ENCODE data around the gene PTPRN2.

PTPRN2 gene

DNA sequence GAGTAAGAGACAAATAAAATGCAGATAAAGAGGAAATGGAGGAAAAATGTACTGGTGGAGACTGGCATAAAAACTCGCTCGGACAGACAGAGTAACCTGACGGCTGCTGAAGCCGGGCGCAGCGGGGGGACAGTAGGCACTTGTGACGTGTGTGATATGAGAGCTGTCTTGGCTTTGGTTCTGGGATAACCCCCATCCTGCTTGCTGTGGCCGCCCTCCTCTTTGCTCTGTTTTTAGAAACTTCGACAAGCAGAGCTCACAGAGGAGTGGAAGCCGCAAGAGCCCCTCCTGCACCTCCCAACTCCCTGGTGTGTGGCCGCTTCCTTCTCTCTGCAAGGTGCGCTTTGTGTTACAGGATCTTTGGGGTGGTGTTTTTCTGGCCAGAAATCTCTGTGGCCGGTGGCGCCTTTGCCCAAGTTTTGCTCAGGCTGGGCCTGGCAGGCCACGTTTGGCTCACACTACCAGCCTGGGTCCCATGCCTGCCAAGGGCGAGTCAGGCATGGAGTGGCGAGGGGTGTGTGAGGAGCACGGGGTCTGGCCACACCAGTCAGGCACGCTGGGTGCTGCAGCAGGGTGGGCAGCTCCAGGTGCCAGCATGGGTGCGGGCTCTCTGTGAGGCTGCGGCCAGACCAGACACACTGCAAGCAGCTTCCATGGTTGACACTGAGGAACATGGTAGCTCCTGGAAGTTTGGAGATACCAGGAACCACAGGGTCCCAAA, 982.8 kb downstream of the PTPRN2 start:
- TF ChIP-seq, protein P1, sequence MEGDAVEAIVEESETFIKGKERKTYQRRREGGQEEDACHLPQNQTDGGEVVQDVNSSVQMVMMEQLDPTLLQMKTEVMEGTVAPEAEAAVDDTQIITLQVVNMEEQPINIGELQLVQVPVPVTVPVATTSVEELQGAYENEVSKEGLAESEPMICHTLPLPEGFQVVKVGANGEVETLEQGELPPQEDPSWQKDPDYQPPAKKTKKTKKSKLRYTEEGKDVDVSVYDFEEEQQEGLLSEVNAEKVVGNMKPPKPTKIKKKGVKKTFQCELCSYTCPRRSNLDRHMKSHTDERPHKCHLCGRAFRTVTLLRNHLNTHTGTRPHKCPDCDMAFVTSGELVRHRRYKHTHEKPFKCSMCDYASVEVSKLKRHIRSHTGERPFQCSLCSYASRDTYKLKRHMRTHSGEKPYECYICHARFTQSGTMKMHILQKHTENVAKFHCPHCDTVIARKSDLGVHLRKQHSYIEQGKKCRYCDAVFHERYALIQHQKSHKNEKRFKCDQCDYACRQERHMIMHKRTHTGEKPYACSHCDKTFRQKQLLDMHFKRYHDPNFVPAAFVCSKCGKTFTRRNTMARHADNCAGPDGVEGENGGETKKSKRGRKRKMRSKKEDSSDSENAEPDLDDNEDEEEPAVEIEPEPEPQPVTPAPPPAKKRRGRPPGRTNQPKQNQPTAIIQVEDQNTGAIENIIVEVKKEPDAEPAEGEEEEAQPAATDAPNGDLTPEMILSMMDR (IDR thresholded peaks at IDR 0.05; ENCODE audit: low read depth, low read length, missing control alignments), result no peak
- H3K4me3 ChIP-seq (ENCODE audit: low read depth, low read length), result no peak overlapping the region
- DNase-seq (ENCODE audit: low read depth), result no peak

DNA sequence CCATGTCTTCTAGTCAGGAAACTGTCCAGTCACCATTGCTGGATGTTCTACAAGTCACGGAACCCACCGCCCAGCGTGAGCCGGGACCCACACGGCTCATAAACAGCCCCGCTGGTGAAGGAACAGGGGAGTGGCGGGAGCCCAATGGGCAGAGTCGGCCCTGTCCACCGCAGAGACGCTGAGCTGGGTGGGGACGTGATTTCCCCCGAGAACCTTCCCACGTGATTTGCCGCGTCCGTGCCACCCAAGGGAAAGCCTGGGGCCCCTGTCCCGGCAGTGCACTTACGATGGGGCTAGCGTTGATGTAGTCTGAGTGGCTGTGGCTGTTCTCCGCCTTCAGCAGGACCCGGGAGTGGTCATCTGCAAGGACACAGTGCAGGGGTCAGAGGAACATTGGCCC, 983.9 kb downstream of the PTPRN2 start:
- TF ChIP-seq, protein P1 (IDR thresholded peaks at IDR 0.05; ENCODE audit: low read depth, low read length, missing control alignments), result no peak
- H3K4me3 ChIP-seq (ENCODE audit: low read depth, low read length), result no peak overlapping the region
- no peak for DNase-seq (ENCODE audit: low read depth)

DNA sequence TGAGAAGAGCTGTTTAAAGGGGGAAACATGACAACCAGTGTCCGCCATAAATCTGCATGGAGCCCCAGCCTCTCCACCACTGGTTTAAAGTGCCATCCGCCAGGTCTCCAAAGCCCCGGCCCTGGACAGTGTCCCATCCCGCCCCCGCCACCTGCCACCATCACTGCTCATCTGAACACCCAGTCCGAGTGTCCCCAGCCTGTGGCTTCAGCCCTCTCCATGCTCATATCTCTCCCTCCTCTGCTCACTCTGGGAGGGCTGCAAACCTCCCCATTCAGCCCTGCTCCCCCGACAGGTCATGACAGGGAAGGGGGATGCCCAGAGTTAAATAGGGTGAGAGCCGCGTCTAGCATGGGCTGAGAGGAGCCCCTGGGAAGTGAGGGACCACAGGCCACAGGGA, 984.6 kb downstream of the PTPRN2 start:
- DNase-seq (ENCODE audit: low read depth), result no peak
- H3K4me3 ChIP-seq (ENCODE audit: low read depth, low read length), result no peak overlapping the region
- TF ChIP-seq, protein P1 (IDR thresholded peaks at IDR 0.05; ENCODE audit: low read depth, low read length, missing control alignments), result no peak

DNA sequence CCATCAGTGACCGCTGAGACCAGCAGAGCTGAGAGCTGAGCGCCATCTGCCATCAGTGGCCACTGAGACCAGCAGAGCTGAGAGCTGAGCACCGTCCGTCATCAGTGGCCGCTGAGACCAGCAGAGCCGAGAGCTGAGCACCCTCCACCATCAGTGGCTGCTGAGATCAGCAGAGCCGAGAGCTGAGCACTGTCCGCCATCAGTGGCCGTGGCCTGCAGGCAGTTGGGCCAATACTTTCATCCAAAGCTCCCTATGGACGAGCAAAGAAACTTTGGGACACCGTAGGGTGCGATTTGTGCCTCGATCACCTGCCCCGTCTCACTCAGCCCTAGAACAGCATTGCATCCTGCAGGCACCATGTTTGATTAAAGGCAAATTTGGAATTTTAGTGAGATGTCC, 985.0 kb downstream of the PTPRN2 start:
- DNase-seq (ENCODE audit: low read depth), result no peak
- TF ChIP-seq, protein P1 (IDR thresholded peaks at IDR 0.05; ENCODE audit: low read depth, low read length, missing control alignments), result no peak
- H3K4me3 ChIP-seq (ENCODE audit: low read depth, low read length), result no peak overlapping the region

DNA sequence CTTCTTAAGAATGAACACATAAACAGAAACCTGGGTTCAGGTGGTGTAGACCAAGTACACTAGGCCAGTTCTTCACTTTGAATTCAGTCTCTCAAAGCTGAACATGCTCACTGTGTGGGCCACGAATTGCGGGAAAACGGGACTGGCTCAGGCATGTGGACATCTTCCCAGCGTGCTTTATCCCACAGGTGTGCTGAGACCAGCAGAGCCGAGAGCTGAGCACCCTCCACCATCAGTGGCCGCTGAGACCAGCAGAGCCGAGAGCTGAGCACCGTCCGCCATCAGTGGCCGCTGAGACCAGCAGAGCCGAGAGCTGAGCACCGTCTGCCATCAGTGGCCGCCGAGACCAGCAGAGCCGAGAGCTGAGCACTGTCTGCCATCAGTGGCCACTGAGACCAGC, 985.5 kb downstream of the PTPRN2 start:
- no peak overlapping the region for H3K4me3 ChIP-seq (ENCODE audit: low read depth, low read length)
- DNase-seq (ENCODE audit: low read depth), result no peak
- TF ChIP-seq, protein P1 (IDR thresholded peaks at IDR 0.05; ENCODE audit: low read depth, low read length, missing control alignments), result no peak

DNA sequence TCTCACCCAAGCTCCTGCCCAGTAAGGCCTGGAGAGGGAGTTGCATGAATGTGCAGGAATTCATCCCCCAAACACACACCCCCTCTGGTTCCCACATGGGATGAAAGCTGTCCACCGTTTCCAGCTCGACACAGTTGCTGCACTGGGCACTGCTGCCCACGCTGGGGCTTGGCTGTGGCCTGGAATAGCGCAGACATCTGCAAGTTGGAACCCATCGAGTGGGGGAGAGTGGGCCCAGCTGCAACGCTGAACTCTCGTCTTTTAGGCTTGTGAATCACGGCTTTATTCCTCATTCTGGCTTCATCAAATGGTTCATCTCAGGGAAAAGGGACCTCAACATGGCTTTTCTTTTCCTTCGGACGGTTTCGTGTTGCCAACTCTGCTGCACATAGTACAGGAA, 986.1 kb downstream of the PTPRN2 start:
- no peak overlapping the region for H3K4me3 ChIP-seq (ENCODE audit: low read depth, low read length)
- DNase-seq (ENCODE audit: low read depth), result no peak
- TF ChIP-seq, protein P1 (IDR thresholded peaks at IDR 0.05; ENCODE audit: low read depth, low read length, missing control alignments), result no peak

DNA sequence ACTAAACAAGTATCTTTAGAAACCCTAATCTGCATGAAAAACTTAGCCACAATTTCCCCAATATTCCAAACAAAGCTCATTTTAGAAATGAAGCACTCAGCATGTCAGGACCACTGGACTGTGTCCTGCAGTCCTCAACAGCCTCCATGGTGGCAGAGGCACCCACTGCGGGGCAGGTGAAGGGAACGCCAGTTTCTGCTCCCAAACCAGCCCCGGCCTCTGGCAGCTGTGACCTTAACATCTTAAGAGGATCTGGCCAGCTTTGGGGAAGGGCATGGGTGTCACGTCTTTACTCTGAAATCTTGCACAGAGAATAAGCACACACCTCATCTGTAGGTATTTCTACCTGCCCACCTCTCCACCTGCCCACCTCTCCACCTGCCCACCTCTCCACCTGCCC, 988.1 kb downstream of the PTPRN2 start:
- no peak for DNase-seq (ENCODE audit: low read depth)

More for the DNA sequence above, 988.1 kb downstream of the PTPRN2 start:
- no peak overlapping the region for H3K4me3 ChIP-seq (ENCODE audit: low read depth, low read length)
- TF ChIP-seq, protein P1 (IDR thresholded peaks at IDR 0.05; ENCODE audit: low read depth, low read length, missing control alignments), result no peak
